Measurements from ENCODE around the gene SFXN3. TPM values are rescaled to one million over a fixed set of nuclear protein-coding genes. Genes with fewer than 3 reads are reported as not detected.

Gene SFXN3
- total RNA-seq, 4 donors from 2014 or later, result 55.5 to 127 (median 79.6) TPM

- no peak overlapping the region for H3K4me3 ChIP-seq (ENCODE audit: low read depth, poor library complexity, severe bottlenecking)
- no peak for DNase-seq (ENCODE audit: low spot score in 2 of 2)
- intact Hi-C loops (cut with DNase I; ENCODE audit: low total_unique reads), result no loop called here
- TF ChIP-seq POLR2A (IDR thresholded peaks at IDR 0.05) (no peak), CTCF (IDR thresholded peaks at IDR 0.05) (peak in 1 of 3 donors; percentile 13)
- WGBS, 2 donors, result 46 to 52% methylated on average over 10 of the region's 10 CpGs
Measured at GRCh38 chr10:100993986-100994708, 36.9 kb upstream of the SFXN3 start.

GRCh38 chr10:100995181-100995580 is 35.9 kb upstream of the SFXN3 start:
- TF ChIP-seq CTCF (IDR thresholded peaks at IDR 0.05), result no peak
- no peak for TF ChIP-seq POLR2A (IDR thresholded peaks at IDR 0.05)
- 62 to 69% methylated on average over 5 to 6 of the region's 6 CpGs for WGBS, 2 donors
- no peak for DNase-seq (ENCODE audit: low spot score in 2 of 2)
- H3K4me3 ChIP-seq (ENCODE audit: low read depth, poor library complexity, severe bottlenecking), result no peak overlapping the region
- intact Hi-C loops (cut with DNase I; ENCODE audit: low total_unique reads), result no loop called here

DNA sequence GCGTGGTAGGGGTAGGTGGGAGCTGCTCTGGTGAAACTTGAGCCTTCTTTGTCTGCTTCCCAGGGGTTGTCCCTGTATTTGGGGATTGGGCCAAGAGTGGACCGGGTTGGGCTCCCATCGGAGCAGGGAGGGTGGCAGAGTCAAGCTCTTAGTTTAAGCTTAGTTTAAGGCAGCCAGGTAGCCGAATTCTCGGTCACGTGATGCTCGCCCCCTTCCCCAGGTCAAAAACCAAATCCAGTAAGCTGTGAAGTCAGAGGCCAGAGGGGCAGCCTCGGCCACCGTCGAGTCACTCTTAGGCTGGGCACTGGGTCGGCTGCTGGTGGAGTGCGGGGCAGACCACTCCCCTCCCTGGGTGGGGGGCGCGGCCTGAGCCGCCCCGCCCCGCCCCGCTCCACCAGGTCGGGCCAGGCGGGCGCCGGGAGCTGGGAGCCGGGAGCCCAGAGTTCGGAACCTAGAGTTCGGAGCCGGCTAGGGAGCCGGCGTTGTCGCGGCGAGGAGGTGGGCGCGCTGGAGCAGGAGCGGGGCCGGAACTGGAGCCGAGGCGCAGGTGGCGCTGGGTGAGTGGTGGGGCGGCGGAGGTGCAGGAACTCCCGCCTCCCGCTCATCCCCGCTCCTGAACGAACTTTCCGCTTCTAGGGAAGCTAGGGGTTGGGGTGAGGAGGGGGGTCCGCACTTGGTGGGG is 34.2 kb upstream of the SFXN3 start:
- DNase-seq (ENCODE audit: low spot score in 2 of 2), result no peak
- H3K4me3 ChIP-seq (ENCODE audit: low read depth, poor library complexity, severe bottlenecking), result peak overlapping the region; percentile 60
- intact Hi-C loops (cut with DNase I; ENCODE audit: low total_unique reads), result no loop called here
- WGBS, 2 donors, result 4 to 6% methylated on average over 34 to 44 of the region's 46 CpGs
- no peak for TF ChIP-seq POLR2A (IDR thresholded peaks at IDR 0.05)

DNA sequence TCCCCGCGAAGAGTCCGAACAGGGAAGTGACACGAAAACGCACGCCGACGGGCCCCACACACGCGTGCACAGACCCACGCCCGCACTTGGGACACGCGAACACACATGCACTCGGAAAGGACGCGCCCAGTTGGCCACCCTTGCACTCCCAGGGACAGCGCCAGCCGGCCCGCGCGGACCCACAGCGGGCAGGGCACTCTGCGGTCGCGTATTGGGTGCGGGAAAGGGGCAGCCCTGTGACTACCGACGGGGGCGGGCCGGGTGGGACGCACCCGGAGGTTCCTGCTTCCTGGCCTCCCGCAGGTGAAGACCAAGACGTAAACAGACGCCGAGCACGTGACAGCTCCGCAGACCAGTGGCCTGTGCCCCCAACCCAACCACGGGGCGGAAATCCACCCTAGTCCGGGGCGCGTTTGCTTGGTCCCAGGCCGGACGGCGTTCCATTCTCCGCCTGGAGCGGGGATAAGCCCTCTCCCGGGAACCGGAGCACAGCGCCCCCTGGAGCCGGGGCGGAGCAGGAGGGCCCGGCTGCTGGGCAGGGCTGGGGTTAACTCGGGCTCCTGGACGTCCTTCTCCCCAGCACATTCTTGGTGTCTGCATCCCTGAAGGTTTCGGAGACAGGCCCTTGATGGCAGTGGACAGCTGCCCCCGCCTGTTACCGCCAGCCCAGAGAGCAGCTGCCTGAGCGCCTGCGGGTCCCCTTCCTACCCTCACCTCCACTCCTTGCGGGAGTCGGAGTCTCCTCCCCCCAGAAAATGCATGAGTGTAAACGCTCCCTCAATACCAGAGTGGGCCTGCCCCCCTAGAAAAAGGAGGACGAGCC is 33.5 kb upstream of the SFXN3 start:
- peak overlapping the region; percentile 60 for H3K4me3 ChIP-seq (ENCODE audit: low read depth, poor library complexity, severe bottlenecking)
- intact Hi-C loops (cut with DNase I; ENCODE audit: low total_unique reads), result no loop called here
- TF ChIP-seq POLR2A (IDR thresholded peaks at IDR 0.05) (no peak), CTCF (IDR thresholded peaks at IDR 0.05) (peak in 1 of 3 donors; percentile 75)
- whole genome bisulfite sequencing, 2 donors, result 0% methylated on average over 15 to 51 of the region's 66 CpGs
- peak; percentile 64 to 95 for DNase-seq (ENCODE audit: low spot score in 2 of 2)

DNA sequence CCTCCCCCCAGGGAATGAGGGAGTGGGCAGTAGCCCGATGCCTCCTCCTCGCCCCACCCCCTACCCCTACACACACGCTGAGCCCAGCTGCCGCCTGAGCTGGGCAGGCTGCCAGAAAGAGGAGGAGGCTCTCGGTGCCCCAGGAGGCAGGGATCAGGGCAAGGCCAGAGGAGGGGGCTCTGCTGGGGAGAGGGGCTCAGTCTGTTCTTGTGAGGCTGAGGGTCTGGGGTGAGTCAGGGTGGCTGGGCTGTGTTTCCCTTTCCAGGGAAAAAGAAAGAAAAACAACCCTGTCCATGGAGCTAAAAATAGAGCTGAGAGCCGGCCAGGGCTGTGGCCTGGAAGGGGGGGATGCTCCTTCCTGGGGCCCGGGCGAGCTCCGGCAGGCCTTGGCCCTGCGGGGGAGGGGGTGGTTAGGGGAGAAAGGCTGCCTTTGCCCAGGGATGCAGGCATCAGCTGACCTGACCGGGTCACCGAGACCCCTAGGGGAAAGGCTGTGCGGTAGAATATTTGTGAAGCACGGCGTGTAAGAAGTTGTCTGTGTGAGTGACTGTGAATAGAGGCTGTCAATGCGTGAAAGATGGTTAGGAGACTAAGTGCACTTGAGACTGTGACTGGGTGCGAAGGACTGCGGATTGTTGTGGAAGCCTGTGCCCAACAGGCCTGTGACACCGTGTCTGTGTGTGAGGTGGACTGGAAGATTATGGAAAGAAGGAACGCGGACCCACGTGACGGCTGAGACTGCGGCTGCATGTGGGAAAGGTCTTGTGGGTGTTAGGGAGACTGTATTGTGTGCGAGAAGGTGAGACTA is 32.6 kb upstream of the SFXN3 start:
- intact Hi-C loops (cut with DNase I; ENCODE audit: low total_unique reads), result no loop called here
- no peak for TF ChIP-seq POLR2A (IDR thresholded peaks at IDR 0.05)
- DNase-seq (ENCODE audit: low spot score in 2 of 2), result peak; percentile 79 to 96
- WGBS, 2 donors, result 2 to 5% methylated on average over 21 to 25 of the region's 25 CpGs
- peak overlapping the region; percentile 60 for H3K4me3 ChIP-seq (ENCODE audit: low read depth, poor library complexity, severe bottlenecking)

GRCh38 chr10:100998991-100999741 is 31.9 kb upstream of the SFXN3 start:
- H3K4me3 ChIP-seq (ENCODE audit: low read depth, poor library complexity, severe bottlenecking), result peak overlapping the region; percentile 47
- peak; percentile 66 to 97 for DNase-seq (ENCODE audit: low spot score in 2 of 2)
- intact Hi-C loops (cut with DNase I; ENCODE audit: low total_unique reads), result no loop called here
- WGBS, 2 donors, result 0% methylated on average over 15 to 64 of the region's 83 CpGs
- TF ChIP-seq POLR2A (IDR thresholded peaks at IDR 0.05) (peak in 1 of 2 donors; percentile 73), CTCF (IDR thresholded peaks at IDR 0.05) (peak in 1 of 3 donors; percentile 86)

Measured in lower leg skin (tissue), 4 donors.